ENCODE results near the gene FAR2. TPM values are rescaled to one million over a fixed set of nuclear protein-coding genes. Genes with fewer than 3 reads are reported as not detected.

The FAR2 gene
- total RNA-seq, 5 donors from 2014 or later (not counting 1 experiment from before 2014, with no cell fraction given): 2.2 to 6.8 (median 4.9) TPM

DNA sequence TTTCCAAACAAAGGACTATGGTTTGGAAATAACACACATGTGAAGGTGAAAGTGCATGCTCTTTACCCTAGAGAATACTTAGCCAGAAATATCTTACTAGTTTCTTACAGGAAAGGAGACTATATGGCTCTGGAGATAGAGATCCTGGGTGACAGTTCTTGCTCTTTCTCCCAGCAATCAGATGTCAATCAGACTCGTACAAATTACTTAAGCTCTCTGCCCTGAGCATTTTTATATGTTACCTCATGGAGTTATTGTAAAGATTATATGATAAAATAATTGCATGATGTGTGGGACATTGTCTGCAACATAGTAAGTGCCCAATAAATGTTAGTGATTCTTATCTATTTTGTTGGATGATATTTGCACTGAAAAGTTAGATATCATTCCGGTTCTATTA lies 76.8 kb downstream of the FAR2 start:
- H3K4me1 Mint-ChIP-seq: no peaks in the 10 kb centered on the region
- CTCF ChIA-PET: no interaction called here
- no CpG with 5 or more reads among the region's 2 CpGs for WGBS (ENCODE audit: insufficient coverage)
- Histone ChIP-seq H3K4me3 (ENCODE audit: control insufficient read depth in 1 of 2, extremely low read depth in 1 of 2, low read length in 1 of 2) (no peak overlapping the region), H3K27me3 (replicated peaks in 1 of 2; ENCODE audit: control insufficient read depth in 2 of 2, extremely low read depth in 1 of 2, insufficient read depth in 2 of 2, low read length in 1 of 2) (no peaks in the 10 kb centered on the region), H3K27ac (ENCODE audit: low read length) (no peak overlapping the region), H3K36me3 (ENCODE audit: control insufficient read depth in 2 of 2, extremely low read depth in 1 of 2, insufficient read depth in 1 of 2, low read length in 1 of 2) (no peaks in the 10 kb centered on the region), H3K4me1 (ENCODE audit: control insufficient read depth in 1 of 2, extremely low read depth in 1 of 2, insufficient read depth in 2 of 2, low read length in 2 of 2) (no peaks in the 10 kb centered on the region), H3K9me3 (no peaks in the 10 kb centered on the region)
- no peak overlapping the region for H3K27ac Mint-ChIP-seq
- ATAC-seq (replicated peaks in 1 of 4) (no peak), DNase-seq (no peak)
- H3K27me3 Mint-ChIP-seq: no peaks in the 10 kb centered on the region
- no peak overlapping the region for H3K4me3 Mint-ChIP-seq
- H3K36me3 Mint-ChIP-seq: peaks cover 8% of the 10 kb centered on the region
- POLR2A ChIA-PET: no interaction called here
- H3K9me3 Mint-ChIP-seq: peaks cover 3 to 7% (median 3%) of the 10 kb centered on the region in 3 donors

DNA sequence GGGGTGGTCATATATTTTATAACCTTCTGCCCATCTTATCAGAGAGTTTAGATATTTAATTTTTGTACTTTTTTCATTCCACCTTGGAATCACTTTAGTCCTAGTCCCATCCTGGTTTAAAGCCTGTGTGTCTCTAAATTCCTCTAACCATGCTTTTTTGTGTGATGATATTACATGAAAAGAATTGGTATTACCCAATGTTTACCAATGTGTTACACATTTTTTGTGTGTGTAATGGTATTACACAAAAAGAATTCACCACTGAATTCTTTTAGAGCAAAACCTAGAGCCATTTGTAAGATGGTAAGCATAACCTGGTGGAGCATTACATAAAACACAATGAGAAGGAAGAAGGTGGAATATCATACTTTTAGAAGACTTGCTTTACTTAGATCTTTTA lies 77.5 kb downstream of the FAR2 start:
- no peak for DNase-seq
- Mint-ChIP-seq H3K27ac (no peak overlapping the region), H3K27me3 (no peaks in the 10 kb centered on the region), H3K4me3 (no peak overlapping the region), H3K9me3 (peaks cover 3 to 4% (median 3%) of the 10 kb centered on the region in 3 donors), H3K4me1 (no peaks in the 10 kb centered on the region), H3K36me3 (peaks cover 4% of the 10 kb centered on the region)
- H3K27me3 ChIP-seq (replicated peaks in 1 of 2; ENCODE audit: control insufficient read depth in 2 of 2, extremely low read depth in 1 of 2, insufficient read depth in 2 of 2, low read length in 1 of 2): no peaks in the 10 kb centered on the region
- H3K36me3 ChIP-seq (ENCODE audit: control insufficient read depth in 2 of 2, extremely low read depth in 1 of 2, insufficient read depth in 1 of 2, low read length in 1 of 2): no peaks in the 10 kb centered on the region
- H3K4me1 ChIP-seq (ENCODE audit: control insufficient read depth in 1 of 2, extremely low read depth in 1 of 2, insufficient read depth in 2 of 2, low read length in 2 of 2): no peaks in the 10 kb centered on the region
- H3K4me3 ChIP-seq (ENCODE audit: control insufficient read depth in 1 of 2, extremely low read depth in 1 of 2, low read length in 1 of 2): no peak overlapping the region
- CTCF ChIA-PET: no interaction called here
- no peaks in the 10 kb centered on the region for H3K9me3 ChIP-seq
- POLR2A ChIA-PET: no interaction called here
- no peak for ATAC-seq (replicated peaks in 1 of 4)
- H3K27ac ChIP-seq (ENCODE audit: low read length): no peak overlapping the region

DNA sequence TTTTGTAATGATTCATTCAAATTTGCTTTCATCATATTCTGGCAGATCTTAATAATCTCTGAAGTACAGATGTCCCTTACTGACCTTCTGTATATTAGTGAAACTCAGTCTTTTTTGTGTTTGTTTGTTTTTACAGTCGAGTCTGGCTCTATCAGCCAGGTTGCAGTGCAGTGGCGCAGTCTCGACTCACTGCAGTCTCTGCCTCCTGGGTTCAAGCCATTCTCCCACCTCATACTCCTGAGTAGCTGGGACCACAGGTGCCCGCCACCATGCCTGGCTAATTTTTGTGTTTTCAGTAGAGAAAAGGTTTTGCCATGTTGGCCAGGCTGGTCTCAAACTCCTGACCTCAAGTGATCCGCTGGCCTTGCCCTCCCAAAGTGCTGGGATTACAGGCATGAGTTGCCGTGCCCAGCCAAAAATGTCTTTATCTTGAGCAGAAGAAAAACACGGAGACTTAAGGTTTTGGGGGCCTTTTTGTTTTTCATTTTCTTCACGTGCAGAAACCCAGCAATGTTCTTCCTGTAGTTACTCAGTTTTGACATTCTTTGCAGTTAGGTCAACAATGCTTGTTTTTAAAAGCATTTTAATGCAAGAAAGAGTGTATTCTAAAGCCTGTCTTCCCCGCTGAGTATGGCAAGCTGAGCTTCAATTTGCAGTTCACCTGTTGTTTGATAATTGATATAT lies 79.5 kb downstream of the FAR2 start:
- no peak for ATAC-seq (replicated peaks in 1 of 4)
- no peak overlapping the region for H3K4me3 Mint-ChIP-seq
- Histone ChIP-seq H3K4me1 (ENCODE audit: control insufficient read depth in 1 of 2, extremely low read depth in 1 of 2, insufficient read depth in 2 of 2, low read length in 2 of 2) (no peaks in the 10 kb centered on the region), H3K9me3 (no peaks in the 10 kb centered on the region), H3K27ac (ENCODE audit: low read length) (no peak overlapping the region), H3K27me3 (replicated peaks in 1 of 2; ENCODE audit: control insufficient read depth in 2 of 2, extremely low read depth in 1 of 2, insufficient read depth in 2 of 2, low read length in 1 of 2) (no peaks in the 10 kb centered on the region), H3K4me3 (ENCODE audit: control insufficient read depth in 1 of 2, extremely low read depth in 1 of 2, low read length in 1 of 2) (no peak overlapping the region), H3K36me3 (ENCODE audit: control insufficient read depth in 2 of 2, extremely low read depth in 1 of 2, insufficient read depth in 1 of 2, low read length in 1 of 2) (no peaks in the 10 kb centered on the region)
- ChIA-PET POLR2A (no interaction called here), CTCF (no interaction called here)
- no peaks in the 10 kb centered on the region for H3K4me1 Mint-ChIP-seq
- H3K27me3 Mint-ChIP-seq: no peaks in the 10 kb centered on the region
- no peak overlapping the region for H3K27ac Mint-ChIP-seq
- H3K9me3 Mint-ChIP-seq: no peaks in the 10 kb centered on the region
- no peak for DNase-seq
- 83% methylated on average over 3 of the region's 9 CpGs for WGBS (ENCODE audit: insufficient coverage)
- no peaks in the 10 kb centered on the region for H3K36me3 Mint-ChIP-seq

DNA sequence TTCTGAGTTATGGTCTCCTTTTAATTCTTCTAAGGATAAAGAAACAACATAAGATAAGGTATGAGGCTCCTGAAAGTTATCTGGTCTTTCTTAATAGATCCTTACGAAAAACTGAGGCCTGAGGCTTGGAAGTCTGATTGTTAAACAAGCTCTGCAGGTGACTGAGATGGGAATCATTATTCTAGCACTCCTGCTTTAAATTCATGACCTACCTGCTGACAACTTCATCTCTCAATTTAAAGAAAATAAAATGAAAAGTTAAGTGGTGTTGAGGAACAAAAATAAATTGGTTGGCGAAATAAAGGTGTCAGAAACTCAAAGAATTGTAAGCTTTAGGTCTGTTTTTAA lies 80.1 kb downstream of the FAR2 start:
- no peaks in the 10 kb centered on the region for H3K36me3 Mint-ChIP-seq

DNA sequence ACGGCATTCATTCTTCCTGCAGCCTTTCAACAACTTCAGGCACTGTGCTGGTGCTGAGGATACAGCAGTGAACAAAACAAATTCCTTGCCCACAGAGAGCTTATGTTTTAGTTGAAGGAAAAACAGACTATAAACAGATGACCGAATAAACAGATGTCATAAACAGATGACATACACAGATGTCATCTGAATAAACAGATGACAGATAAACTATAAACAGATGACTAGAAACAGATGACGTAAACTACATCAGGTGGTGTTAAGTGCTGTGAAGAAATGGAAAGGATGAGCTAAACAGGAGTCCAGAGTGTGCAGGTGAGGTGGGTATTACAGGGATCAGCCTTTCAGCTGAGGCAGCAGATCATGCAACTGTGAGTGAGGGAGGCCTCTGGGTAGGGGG lies 80.9 kb downstream of the FAR2 start:
- no peaks in the 10 kb centered on the region for H3K36me3 ChIP-seq (ENCODE audit: control insufficient read depth in 2 of 2, extremely low read depth in 1 of 2, insufficient read depth in 1 of 2, low read length in 1 of 2)
- no peaks in the 10 kb centered on the region for H3K27me3 ChIP-seq (replicated peaks in 1 of 2; ENCODE audit: control insufficient read depth in 2 of 2, extremely low read depth in 1 of 2, insufficient read depth in 2 of 2, low read length in 1 of 2)
- no peaks in the 10 kb centered on the region for H3K9me3 ChIP-seq
- 100% methylated on average over 1 of the region's 3 CpGs for WGBS (ENCODE audit: insufficient coverage)
- POLR2A ChIA-PET: no interaction called here
- no peaks in the 10 kb centered on the region for H3K9me3 Mint-ChIP-seq
- no peak overlapping the region for H3K4me3 Mint-ChIP-seq
- H3K27me3 Mint-ChIP-seq: no peaks in the 10 kb centered on the region
- no peak overlapping the region for H3K27ac ChIP-seq (ENCODE audit: low read length)
- H3K27ac Mint-ChIP-seq: no peak overlapping the region
- H3K4me1 Mint-ChIP-seq: no peaks in the 10 kb centered on the region
- no peaks in the 10 kb centered on the region for H3K4me1 ChIP-seq (ENCODE audit: control insufficient read depth in 1 of 2, extremely low read depth in 1 of 2, insufficient read depth in 2 of 2, low read length in 2 of 2)
- CTCF ChIA-PET: no interaction called here
- H3K4me3 ChIP-seq (ENCODE audit: control insufficient read depth in 1 of 2, extremely low read depth in 1 of 2, low read length in 1 of 2): no peak overlapping the region
- H3K36me3 Mint-ChIP-seq: no peaks in the 10 kb centered on the region
- no peak for ATAC-seq (replicated peaks in 1 of 4)
- DNase-seq: no peak

More for the DNA sequence above, 80.1 kb downstream of the FAR2 start:
- WGBS (ENCODE audit: insufficient coverage): no CpG with 5 or more reads among the region's 2 CpGs
- no peak for DNase-seq
- ChIA-PET CTCF (no interaction called here), POLR2A (no interaction called here)
- no peak overlapping the region for H3K4me3 Mint-ChIP-seq
- Histone ChIP-seq H3K27me3 (replicated peaks in 1 of 2; ENCODE audit: control insufficient read depth in 2 of 2, extremely low read depth in 1 of 2, insufficient read depth in 2 of 2, low read length in 1 of 2) (no peaks in the 10 kb centered on the region), H3K27ac (ENCODE audit: low read length) (no peak overlapping the region), H3K9me3 (no peaks in the 10 kb centered on the region), H3K4me1 (ENCODE audit: control insufficient read depth in 1 of 2, extremely low read depth in 1 of 2, insufficient read depth in 2 of 2, low read length in 2 of 2) (no peaks in the 10 kb centered on the region), H3K4me3 (ENCODE audit: control insufficient read depth in 1 of 2, extremely low read depth in 1 of 2, low read length in 1 of 2) (no peak overlapping the region), H3K36me3 (ENCODE audit: control insufficient read depth in 2 of 2, extremely low read depth in 1 of 2, insufficient read depth in 1 of 2, low read length in 1 of 2) (no peaks in the 10 kb centered on the region)
- no peaks in the 10 kb centered on the region for H3K27me3 Mint-ChIP-seq
- no peaks in the 10 kb centered on the region for H3K9me3 Mint-ChIP-seq
- ATAC-seq (replicated peaks in 1 of 4): no peak
- no peaks in the 10 kb centered on the region for H3K4me1 Mint-ChIP-seq
- no peak overlapping the region for H3K27ac Mint-ChIP-seq

DNA sequence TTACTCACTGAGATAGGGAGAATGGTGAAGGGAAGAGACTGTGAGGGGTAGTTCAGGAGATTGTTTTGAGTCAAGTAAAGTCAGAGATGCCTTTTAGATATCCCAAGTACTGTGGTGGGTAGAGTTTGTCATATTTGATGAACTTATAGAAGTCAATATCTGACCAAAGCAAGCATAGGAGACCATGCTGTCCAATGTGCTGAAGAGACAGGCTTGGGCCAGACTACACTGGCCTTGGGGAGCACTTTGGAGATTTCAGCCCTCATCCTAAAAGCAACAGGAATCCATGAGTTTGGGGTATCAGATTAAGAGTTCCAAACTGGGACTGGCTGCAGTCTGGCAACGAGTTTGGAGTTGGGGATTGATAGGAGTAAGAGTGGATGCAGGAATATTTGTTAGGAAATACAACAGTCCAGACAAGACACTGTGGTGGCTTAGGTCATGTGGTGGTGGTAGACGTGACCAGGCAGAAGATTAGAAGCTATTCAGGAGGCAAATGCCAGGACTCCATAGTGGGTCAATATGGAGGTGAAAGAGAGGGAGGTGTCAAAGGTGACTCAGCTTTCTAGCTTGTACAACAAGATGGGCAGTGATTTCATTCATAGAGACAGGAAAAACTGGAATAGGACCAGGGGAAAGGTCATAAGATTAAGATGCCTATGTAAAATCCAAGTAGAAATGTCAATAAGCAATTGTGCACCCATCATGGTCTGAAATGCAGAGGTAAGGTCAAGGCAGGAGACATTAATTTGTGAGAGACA lies 81.9 kb downstream of the FAR2 start:
- Mint-ChIP-seq H3K27ac (no peak overlapping the region), H3K36me3 (no peaks in the 10 kb centered on the region), H3K9me3 (no peaks in the 10 kb centered on the region), H3K4me3 (no peak overlapping the region), H3K4me1 (no peaks in the 10 kb centered on the region), H3K27me3 (no peaks in the 10 kb centered on the region)
- no peak overlapping the region for H3K4me3 ChIP-seq (ENCODE audit: control insufficient read depth in 1 of 2, extremely low read depth in 1 of 2, low read length in 1 of 2)
- H3K27me3 ChIP-seq (replicated peaks in 1 of 2; ENCODE audit: control insufficient read depth in 2 of 2, extremely low read depth in 1 of 2, insufficient read depth in 2 of 2, low read length in 1 of 2): no peaks in the 10 kb centered on the region
- WGBS (ENCODE audit: insufficient coverage): 100% methylated on average over 2 of the region's 2 CpGs
- H3K36me3 ChIP-seq (ENCODE audit: control insufficient read depth in 2 of 2, extremely low read depth in 1 of 2, insufficient read depth in 1 of 2, low read length in 1 of 2): no peaks in the 10 kb centered on the region
- ChIA-PET POLR2A (no interaction called here), CTCF (no interaction called here)
- H3K4me1 ChIP-seq (ENCODE audit: control insufficient read depth in 1 of 2, extremely low read depth in 1 of 2, insufficient read depth in 2 of 2, low read length in 2 of 2): no peaks in the 10 kb centered on the region
- no peaks in the 10 kb centered on the region for H3K9me3 ChIP-seq
- no peak overlapping the region for H3K27ac ChIP-seq (ENCODE audit: low read length)
- DNase-seq (no peak), ATAC-seq (replicated peaks in 1 of 4) (no peak)

Measured in T-cell (primary cell).